H1 (cell line): ENCODE measurements around the gene SPTB. TPM values are rescaled to one million over a fixed set of nuclear protein-coding genes. Genes with fewer than 3 reads are reported as not detected.

Source experiments
- CTCF ChIA-PET: fragments of 300-600 bp; sonication (Branson Sonifier 250); formaldehyde crosslinking; loops from one replicate; lab custom pipeline; 2021; ENCODE audit not compliant: partially characterized antibody; lab: Charles Lee
- POLR2A ChIA-PET: fragments of 300-600 bp; sonication (Branson Sonifier 250); formaldehyde crosslinking; loops from one replicate; lab custom pipeline; 2021; ENCODE audit warnings: inconsistent platforms; ENCODE audit not compliant: partially characterized antibody; lab: Charles Lee
- DNase-seq, 2 experiments: peaks; one replicate each; pipeline versions ENCODE4 v3.0.0 to v3.0.0-alpha.2; 2010 to 2022; ENCODE audit warnings: low spot score in 2 of 2, low read depth in 1 of 2, mixed read lengths in 1 of 2
- FAIRE-seq: peaks from 2 replicates; lab custom pipeline; 2011; peaks lifted over from hg19 to GRCh38; lab: Jason Lieb, UNC
- H2AFZ ChIP-seq: 2 replicates; pipeline ENCODE4 v1.8.1; 2012; ENCODE audit warnings: low read length, inconsistent platforms
- H2AK5ac ChIP-seq: 2 replicates; pipeline ENCODE4 v1.6.1; 2013; ENCODE audit warnings: low read depth, low read length
- H2BK120ac ChIP-seq: replicated peaks from 2 replicates; pipeline ENCODE3; 2013; ENCODE audit warnings: low read depth, low read length, inconsistent platforms
- H2BK12ac ChIP-seq: 2 replicates; pipeline ENCODE4 v1.6.1; 2013; ENCODE audit warnings: low read depth, low read length
- H2BK15ac ChIP-seq: 2 replicates; pipeline ENCODE4 v1.6.1; 2013; ENCODE audit warnings: low read length
- H2BK20ac ChIP-seq: 2 replicates; pipeline ENCODE4 v1.6.1; 2013; ENCODE audit warnings: low read length
- H2BK5ac ChIP-seq: 2 replicates; pipeline ENCODE4 v1.6.1; 2013; ENCODE audit warnings: low read depth, low read length
- H3K14ac ChIP-seq: 2 replicates; pipeline ENCODE4 v1.6.1; 2013; ENCODE audit warnings: inconsistent platforms; ENCODE audit not compliant: insufficient read length
- H3K18ac ChIP-seq: 2 replicates; pipeline ENCODE4 v1.6.1; 2013; ENCODE audit warnings: low read length; ENCODE audit errors: extremely low read depth
- H3K23ac ChIP-seq: 2 replicates; pipeline ENCODE4 v1.6.1; 2013; ENCODE audit warnings: inconsistent platforms; ENCODE audit not compliant: insufficient read length
- H3K23me2 ChIP-seq: 2 replicates; pipeline ENCODE4 v1.6.1; 2013; ENCODE audit warnings: low read depth, low read length
- H3K27ac ChIP-seq: 2 replicates; pipeline ENCODE4 v1.6.1; 2011; ENCODE audit warnings: low read depth, low read length, inconsistent platforms
- H3K27me3 ChIP-seq, 4 experiments: replicated peaks in 1 of 4; 1 replicate in 1 of 4; 2 replicates in 3 of 4; pipeline versions ENCODE4 v1.6.1 to v1.8.1; 2011 to 2013; ENCODE audit warnings: low read length in 3 of 4, mild to moderate bottlenecking in 3 of 4, inconsistent platforms in 2 of 4, mixed read lengths in 2 of 4, moderate library complexity in 1 of 4; ENCODE audit not compliant: control insufficient read depth in 3 of 4, insufficient read depth in 3 of 4; ENCODE audit errors: extremely low read depth in 1 of 4
- H3K36me3 ChIP-seq, 4 experiments: 2 replicates each; pipeline versions ENCODE4 v1.6.1 to v1.8.1; 2011 to 2013; ENCODE audit warnings: mild to moderate bottlenecking in 4 of 4, low read length in 3 of 4, moderate library complexity in 2 of 4, control low read depth in 1 of 4, inconsistent platforms in 1 of 4; ENCODE audit not compliant: insufficient read depth in 4 of 4, control insufficient read depth in 2 of 4
- H3K4ac ChIP-seq: replicated peaks from 2 replicates; pipeline ENCODE3; 2013; ENCODE audit warnings: low read length, low read depth, mixed read lengths, inconsistent platforms; ENCODE audit not compliant: insufficient read length
- H3K4me1 ChIP-seq, 4 experiments: replicated peaks in 1 of 4; 1 replicate in 1 of 4; 2 replicates in 3 of 4; pipeline versions ENCODE4 v1.6.1 to v1.8.1; 2011 to 2013; ENCODE audit warnings: low read length in 3 of 4, inconsistent platforms in 2 of 4, mixed read lengths in 1 of 4; ENCODE audit not compliant: insufficient read depth in 4 of 4, control insufficient read depth in 3 of 4
- H3K4me2 ChIP-seq, 2 experiments: 2 replicates each; pipeline versions ENCODE4 v1.6.1 to v1.8.1; 2011 to 2013; ENCODE audit warnings: low read depth in 2 of 2, low read length in 2 of 2, control low read depth in 1 of 2, inconsistent platforms in 1 of 2, mild to moderate bottlenecking in 1 of 2; ENCODE audit not compliant: insufficient read depth in 1 of 2
- H3K4me3 ChIP-seq, 4 experiments: fragments of 200-600, 300-600 bp in 1 of 4; sonication (generic), shearing (Covaris generic), sonication (Bioruptor Twin) in 1 of 4; 2 replicates each; pipeline versions ENCODE4 v1.5.1 to v1.8.1; 2011 to 2016; ENCODE audit warnings: low read length in 4 of 4, low read depth in 3 of 4, control low read depth in 2 of 4, inconsistent platforms in 2 of 4, mild to moderate bottlenecking in 2 of 4, mixed read lengths in 1 of 4, moderate library complexity in 1 of 4; ENCODE audit not compliant: insufficient read depth in 2 of 4; ENCODE audit errors: extremely low read depth in 1 of 4
- H3K56ac ChIP-seq: replicated peaks from 2 replicates; pipeline ENCODE3; 2013; ENCODE audit warnings: low read depth, mild to moderate bottlenecking, mixed read lengths, low read length, inconsistent platforms; ENCODE audit not compliant: insufficient read length
- H3K79me1 ChIP-seq: 2 replicates; pipeline ENCODE4 v1.6.1; 2013; ENCODE audit warnings: low read depth, low read length, control low read depth
- H3K79me2 ChIP-seq, 2 experiments: 2 replicates each; pipeline versions ENCODE4 v1.6.1 to v1.8.1; 2012 to 2013; ENCODE audit warnings: low read length in 2 of 2, mild to moderate bottlenecking in 2 of 2, inconsistent platforms in 1 of 2; ENCODE audit not compliant: insufficient read depth in 2 of 2, control insufficient read depth in 1 of 2
- H3K9ac ChIP-seq, 4 experiments: replicated peaks in 1 of 4; 1 replicate in 1 of 4; 2 replicates in 3 of 4; pipeline versions ENCODE4 v1.6.1 to v1.8.1; 2011 to 2013; ENCODE audit warnings: low read depth in 3 of 4, low read length in 3 of 4, control low read depth in 2 of 4, mild to moderate bottlenecking in 2 of 4, moderate library complexity in 2 of 4, inconsistent platforms in 1 of 4; ENCODE audit errors: extremely low read depth in 1 of 4
- H3K9me3 ChIP-seq, 2 experiments: 2 replicates each; pipeline versions ENCODE4 v1.6.1 to v1.8.1; 2012 to 2013; ENCODE audit warnings: mild to moderate bottlenecking in 2 of 2, moderate library complexity in 2 of 2, control low read depth in 1 of 2, inconsistent platforms in 1 of 2, low read depth in 1 of 2, low read length in 1 of 2, mixed read lengths in 1 of 2; ENCODE audit not compliant: insufficient read depth in 2 of 2
- H4K20me1 ChIP-seq, 2 experiments: replicated peaks in 1 of 2; 2 replicates each; pipeline versions ENCODE3 to v1.8.1; 2011 to 2013; ENCODE audit warnings: inconsistent platforms in 2 of 2, low read length in 2 of 2, mild to moderate bottlenecking in 1 of 2; ENCODE audit not compliant: insufficient read depth in 2 of 2, control insufficient read depth in 1 of 2
- H4K5ac ChIP-seq: 2 replicates; pipeline ENCODE4 v1.6.1; 2013; ENCODE audit warnings: low read length, low read depth, mixed read lengths, inconsistent platforms; ENCODE audit not compliant: insufficient read length
- H4K8ac ChIP-seq: 2 replicates; pipeline ENCODE4 v1.8.0; 2013; ENCODE audit warnings: mild to moderate bottlenecking, moderate library complexity, low read length, inconsistent platforms; ENCODE audit not compliant: insufficient read depth; ENCODE audit errors: extremely low read depth
- H4K91ac ChIP-seq: replicated peaks from 2 replicates; pipeline ENCODE3; 2013; ENCODE audit warnings: low read length, mixed read lengths, inconsistent platforms; ENCODE audit not compliant: insufficient read length
- SAP30 ChIP-seq: fragments of 300-600 bp; sonication (generic); IDR thresholded peaks from 2 replicates; pipeline ENCODE4 v1.7.1; 2012; ENCODE audit warnings: low read length, moderate library complexity, mild to moderate bottlenecking, inconsistent platforms; ENCODE audit not compliant: insufficient read depth, insufficient replicate concordance
- WGBS, 2 experiments: shearing (Covaris generic) in 1 of 2; methylation state at CpG; one replicate each; pipeline versions ENCODE4 v1.1.6 to v1.1.7; 2013 to 2015; ENCODE audit warnings: low lambda C conversion rate in 2 of 2, mixed read lengths in 2 of 2, inconsistent platforms in 1 of 2, low coverage in 1 of 2, missing lambda C conversion rate in 1 of 2; ENCODE audit not compliant: insufficient replicate concordance in 2 of 2, insufficient coverage in 1 of 2, insufficient read length in 1 of 2; ENCODE audit errors: extremely low coverage in 1 of 2, missing lambda C conversion rate in 1 of 2; 5-methylcytosine and 5-hydroxymethylcytosine counted together
- polyA plus RNA-seq, 7 experiments: library from polyadenylated mRNA; depleted of rRNA in 3 of 7; stranded (reverse) in 5 of 7; unstranded in 2 of 7; fragments of >200 nt in 5 of 7; fragments of 200-250 nt in 2 of 7; gene quantifications; 1 replicate in 5 of 7; 2 replicates in 1 of 7; 4 replicates in 1 of 7; pipeline versions ENCODE4 v1.2.1 to v1.2.3, GENCODE V29; 2011 to 2013; ENCODE audit warnings: missing spikeins in 2 of 7, mixed read lengths in 2 of 7
- total RNA-seq: library from RNA; stranded (reverse); fragmentation: NEBNext Ultra II Directional; extraction: Animal tissue kit (Norgen Biotek cat#: 25700); gene quantifications from 2 replicates; pipeline ENCODE4 v1.2.1, GENCODE V29; 2021

SPTB gene
- total and polyA plus RNA-seq, 2 of the 8 experiments (the other 6 are each of a cell fraction or from before 2014, with no cell fraction given): 0.30 to 2.4 TPM

- no peak overlapping the region for H3K9ac ChIP-seq
- H2BK12ac ChIP-seq: no peak overlapping the region
- no peak overlapping the region for H4K91ac ChIP-seq
- H2BK120ac ChIP-seq: no peak overlapping the region
- no peaks in the 10 kb centered on the region for H3K4me1 ChIP-seq
- no peaks in the 10 kb centered on the region for H4K20me1 ChIP-seq
- H4K5ac ChIP-seq: no peak overlapping the region
- no peak overlapping the region for H3K56ac ChIP-seq
- no peak overlapping the region for H4K8ac ChIP-seq
- DNase-seq (no peak), FAIRE-seq (no peak)
- no peaks in the 10 kb centered on the region for H3K79me1 ChIP-seq
- H2AK5ac ChIP-seq: no peak overlapping the region
- no peaks in the 10 kb centered on the region for H3K9me3 ChIP-seq
- no peak overlapping the region for H3K14ac ChIP-seq
- H3K27me3 ChIP-seq: no peaks in the 10 kb centered on the region; a peak in 1 of 7 replicates
- no peak overlapping the region for H3K4me2 ChIP-seq
- ChIA-PET POLR2A (interaction anchor here (0.6 to 1.8 kb wide), 2 partner anchors 9 to 107 kb away, joined by 3 to 6 read pairs; no protein-coding TSS in a partner anchor), CTCF (interaction anchor here (0.6 to 8.8 kb wide), 12 partner anchors 10 to 118 kb away, joined by 3 to 323 read pairs (median 32); partner anchors contain the start of gene SPTB)
- no peak overlapping the region for H2BK15ac ChIP-seq
- H3K36me3 ChIP-seq: no peaks in the 10 kb centered on the region
- H2AFZ ChIP-seq: no peak overlapping the region
- H3K4ac ChIP-seq: no peak overlapping the region
- WGBS, 2 experiments: 91% methylated on average over 6 of the region's 6 CpGs; no CpG with 5 or more reads in 1 of the 2 experiments
- no peak overlapping the region for H2BK20ac ChIP-seq
- no peaks in the 10 kb centered on the region for H3K79me2 ChIP-seq
- no peak overlapping the region for H2BK5ac ChIP-seq
- H3K27ac ChIP-seq: no peak overlapping the region
- H3K4me3 ChIP-seq: no peak overlapping the region
- no peak overlapping the region for H3K18ac ChIP-seq
- H3K23me2 ChIP-seq: no peaks in the 10 kb centered on the region
- H3K23ac ChIP-seq: no peak overlapping the region
- no peak for TF ChIP-seq SAP30
Measured at GRCh38 chr14:64889352-64889751, 9.6 kb upstream of the SPTB start.
